ENCODE data around the gene GARIN5A. TPM values are rescaled to one million over a fixed set of nuclear protein-coding genes. Genes with fewer than 3 reads are reported as not detected.

The GARIN5A gene
- total and polyA plus RNA-seq, 2 of the 8 experiments (the other 6 are each of a cell fraction or from before 2014, with no cell fraction given): 9.1 to 18.5 TPM

DNA sequence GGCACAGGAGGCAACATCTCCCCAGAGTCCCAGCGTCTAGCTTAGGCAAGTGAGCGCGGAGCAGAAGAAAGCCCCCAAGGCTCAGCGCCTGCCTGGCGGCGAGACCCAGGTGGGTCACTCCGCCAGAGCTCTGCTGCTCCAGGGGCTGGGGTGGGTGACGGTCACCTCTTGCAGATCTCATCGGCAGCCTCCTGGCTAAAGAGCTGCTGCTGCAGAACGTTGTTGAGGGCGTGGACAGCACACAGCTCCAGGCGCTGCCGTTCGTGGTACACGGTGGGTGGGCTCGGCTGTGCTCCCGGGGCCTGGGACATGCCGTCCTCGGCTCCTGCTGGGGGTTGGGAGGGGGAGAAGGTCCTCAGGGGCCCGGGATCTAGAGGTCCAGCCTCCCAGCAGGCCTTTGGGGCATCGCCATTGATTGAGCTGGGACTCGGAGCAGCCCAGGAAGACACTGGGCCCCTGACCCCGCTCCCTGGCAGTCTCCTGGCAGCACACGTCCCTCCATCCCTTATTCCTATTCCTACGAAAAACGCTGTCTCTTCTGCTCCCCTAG lies 33.5 kb upstream of the GARIN5A start (continued):
- TF ChIP-seq, protein P1, sequence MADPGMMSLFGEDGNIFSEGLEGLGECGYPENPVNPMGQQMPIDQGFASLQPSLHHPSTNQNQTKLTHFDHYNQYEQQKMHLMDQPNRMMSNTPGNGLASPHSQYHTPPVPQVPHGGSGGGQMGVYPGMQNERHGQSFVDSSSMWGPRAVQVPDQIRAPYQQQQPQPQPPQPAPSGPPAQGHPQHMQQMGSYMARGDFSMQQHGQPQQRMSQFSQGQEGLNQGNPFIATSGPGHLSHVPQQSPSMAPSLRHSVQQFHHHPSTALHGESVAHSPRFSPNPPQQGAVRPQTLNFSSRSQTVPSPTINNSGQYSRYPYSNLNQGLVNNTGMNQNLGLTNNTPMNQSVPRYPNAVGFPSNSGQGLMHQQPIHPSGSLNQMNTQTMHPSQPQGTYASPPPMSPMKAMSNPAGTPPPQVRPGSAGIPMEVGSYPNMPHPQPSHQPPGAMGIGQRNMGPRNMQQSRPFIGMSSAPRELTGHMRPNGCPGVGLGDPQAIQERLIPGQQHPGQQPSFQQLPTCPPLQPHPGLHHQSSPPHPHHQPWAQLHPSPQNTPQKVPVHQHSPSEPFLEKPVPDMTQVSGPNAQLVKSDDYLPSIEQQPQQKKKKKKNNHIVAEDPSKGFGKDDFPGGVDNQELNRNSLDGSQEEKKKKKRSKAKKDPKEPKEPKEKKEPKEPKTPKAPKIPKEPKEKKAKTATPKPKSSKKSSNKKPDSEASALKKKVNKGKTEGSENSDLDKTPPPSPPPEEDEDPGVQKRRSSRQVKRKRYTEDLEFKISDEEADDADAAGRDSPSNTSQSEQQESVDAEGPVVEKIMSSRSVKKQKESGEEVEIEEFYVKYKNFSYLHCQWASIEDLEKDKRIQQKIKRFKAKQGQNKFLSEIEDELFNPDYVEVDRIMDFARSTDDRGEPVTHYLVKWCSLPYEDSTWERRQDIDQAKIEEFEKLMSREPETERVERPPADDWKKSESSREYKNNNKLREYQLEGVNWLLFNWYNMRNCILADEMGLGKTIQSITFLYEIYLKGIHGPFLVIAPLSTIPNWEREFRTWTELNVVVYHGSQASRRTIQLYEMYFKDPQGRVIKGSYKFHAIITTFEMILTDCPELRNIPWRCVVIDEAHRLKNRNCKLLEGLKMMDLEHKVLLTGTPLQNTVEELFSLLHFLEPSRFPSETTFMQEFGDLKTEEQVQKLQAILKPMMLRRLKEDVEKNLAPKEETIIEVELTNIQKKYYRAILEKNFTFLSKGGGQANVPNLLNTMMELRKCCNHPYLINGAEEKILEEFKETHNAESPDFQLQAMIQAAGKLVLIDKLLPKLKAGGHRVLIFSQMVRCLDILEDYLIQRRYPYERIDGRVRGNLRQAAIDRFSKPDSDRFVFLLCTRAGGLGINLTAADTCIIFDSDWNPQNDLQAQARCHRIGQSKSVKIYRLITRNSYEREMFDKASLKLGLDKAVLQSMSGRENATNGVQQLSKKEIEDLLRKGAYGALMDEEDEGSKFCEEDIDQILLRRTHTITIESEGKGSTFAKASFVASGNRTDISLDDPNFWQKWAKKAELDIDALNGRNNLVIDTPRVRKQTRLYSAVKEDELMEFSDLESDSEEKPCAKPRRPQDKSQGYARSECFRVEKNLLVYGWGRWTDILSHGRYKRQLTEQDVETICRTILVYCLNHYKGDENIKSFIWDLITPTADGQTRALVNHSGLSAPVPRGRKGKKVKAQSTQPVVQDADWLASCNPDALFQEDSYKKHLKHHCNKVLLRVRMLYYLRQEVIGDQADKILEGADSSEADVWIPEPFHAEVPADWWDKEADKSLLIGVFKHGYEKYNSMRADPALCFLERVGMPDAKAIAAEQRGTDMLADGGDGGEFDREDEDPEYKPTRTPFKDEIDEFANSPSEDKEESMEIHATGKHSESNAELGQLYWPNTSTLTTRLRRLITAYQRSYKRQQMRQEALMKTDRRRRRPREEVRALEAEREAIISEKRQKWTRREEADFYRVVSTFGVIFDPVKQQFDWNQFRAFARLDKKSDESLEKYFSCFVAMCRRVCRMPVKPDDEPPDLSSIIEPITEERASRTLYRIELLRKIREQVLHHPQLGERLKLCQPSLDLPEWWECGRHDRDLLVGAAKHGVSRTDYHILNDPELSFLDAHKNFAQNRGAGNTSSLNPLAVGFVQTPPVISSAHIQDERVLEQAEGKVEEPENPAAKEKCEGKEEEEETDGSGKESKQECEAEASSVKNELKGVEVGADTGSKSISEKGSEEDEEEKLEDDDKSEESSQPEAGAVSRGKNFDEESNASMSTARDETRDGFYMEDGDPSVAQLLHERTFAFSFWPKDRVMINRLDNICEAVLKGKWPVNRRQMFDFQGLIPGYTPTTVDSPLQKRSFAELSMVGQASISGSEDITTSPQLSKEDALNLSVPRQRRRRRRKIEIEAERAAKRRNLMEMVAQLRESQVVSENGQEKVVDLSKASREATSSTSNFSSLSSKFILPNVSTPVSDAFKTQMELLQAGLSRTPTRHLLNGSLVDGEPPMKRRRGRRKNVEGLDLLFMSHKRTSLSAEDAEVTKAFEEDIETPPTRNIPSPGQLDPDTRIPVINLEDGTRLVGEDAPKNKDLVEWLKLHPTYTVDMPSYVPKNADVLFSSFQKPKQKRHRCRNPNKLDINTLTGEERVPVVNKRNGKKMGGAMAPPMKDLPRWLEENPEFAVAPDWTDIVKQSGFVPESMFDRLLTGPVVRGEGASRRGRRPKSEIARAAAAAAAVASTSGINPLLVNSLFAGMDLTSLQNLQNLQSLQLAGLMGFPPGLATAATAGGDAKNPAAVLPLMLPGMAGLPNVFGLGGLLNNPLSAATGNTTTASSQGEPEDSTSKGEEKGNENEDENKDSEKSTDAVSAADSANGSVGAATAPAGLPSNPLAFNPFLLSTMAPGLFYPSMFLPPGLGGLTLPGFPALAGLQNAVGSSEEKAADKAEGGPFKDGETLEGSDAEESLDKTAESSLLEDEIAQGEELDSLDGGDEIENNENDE (IDR thresholded peaks at IDR 0.05; ENCODE audit: insufficient replicate concordance, low read length): no peak
- TF ChIP-seq, protein P2, sequence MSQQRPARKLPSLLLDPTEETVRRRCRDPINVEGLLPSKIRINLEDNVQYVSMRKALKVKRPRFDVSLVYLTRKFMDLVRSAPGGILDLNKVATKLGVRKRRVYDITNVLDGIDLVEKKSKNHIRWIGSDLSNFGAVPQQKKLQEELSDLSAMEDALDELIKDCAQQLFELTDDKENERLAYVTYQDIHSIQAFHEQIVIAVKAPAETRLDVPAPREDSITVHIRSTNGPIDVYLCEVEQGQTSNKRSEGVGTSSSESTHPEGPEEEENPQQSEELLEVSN (IDR thresholded peaks at IDR 0.05): no peak
- no peak for TF ChIP-seq POU5F1 (IDR thresholded peaks at IDR 0.05; ENCODE audit: low read depth, low read length)
- TF ChIP-seq RXRA (IDR thresholded peaks at IDR 0.05; ENCODE audit: insufficient read depth, low read depth, low read length): no peak
- no peak for TF ChIP-seq ASH2L (IDR thresholded peaks at IDR 0.05; ENCODE audit: low read length)
- TF ChIP-seq SRF (IDR thresholded peaks at IDR 0.05; ENCODE audit: low read depth, low read length): no peak
- no peak for TF ChIP-seq TAF1 (IDR thresholded peaks at IDR 0.05; ENCODE audit: low read depth, low read length)
